Activated naive CD8-positive, alpha-beta T cell treated with anti-CD3 and anti-CD28 coated beads, Interleukin-2, amount 10 ng/mL, durations not matched to agents 7 days and 5 days (primary cell): ENCODE measurements around the gene TNNC1. TPM values are rescaled to one million over a fixed set of nuclear protein-coding genes. Genes with fewer than 3 reads are reported as not detected.
A peak's percentile ranks its signal among the peaks of the same experiment; 100 is the strongest.

Source experiments
- ATAC-seq: fragments of 150-1000 bp; cut with Tn5 transposase; one replicate; pipeline ENCODE4 v1.10.0; 2021; ENCODE audit warnings: low read depth, moderate library complexity
- POLR2A ChIA-PET: fragments of 350-600 bp; sonication (Branson Sonifier 250); formaldehyde crosslinking; loops from one replicate; lab custom pipeline; 2021; ENCODE audit warnings: antibody characterized with exemption; lab: Charles Lee
- DNase-seq: peaks from one replicate; pipeline ENCODE4 v3.0.0; 2021
- H3K27ac Mint-ChIP-seq: one replicate; pipeline ENCODE4 v1.8.0; 2022; ENCODE audit warnings: mild to moderate bottlenecking, mixed read lengths
- H3K27me3 Mint-ChIP-seq: one replicate; pipeline ENCODE4 v1.8.0; 2022; ENCODE audit warnings: mild to moderate bottlenecking, moderate library complexity, mixed read lengths
- H3K36me3 Mint-ChIP-seq: one replicate; pipeline ENCODE4 v1.8.0; 2021; ENCODE audit warnings: mild to moderate bottlenecking, mixed read lengths
- H3K4me1 Mint-ChIP-seq: one replicate; pipeline ENCODE4 v1.8.0; 2021; ENCODE audit warnings: mixed read lengths
- H3K4me3 Mint-ChIP-seq: one replicate; pipeline ENCODE4 v1.8.0; 2022; ENCODE audit warnings: mild to moderate bottlenecking, moderate library complexity, mixed read lengths
- H3K9me3 Mint-ChIP-seq: one replicate; pipeline ENCODE4 v1.8.0; 2021; ENCODE audit warnings: mixed read lengths
- total RNA-seq, 2 experiments: library from RNA; stranded (reverse); gene quantifications; one replicate each; pipeline ENCODE4 v1.2.3, GENCODE V29; 2021

Gene TNNC1
- total RNA-seq, 2 experiments from 2014 or later, result 3.0 to 3.2 TPM

- H3K27me3 Mint-ChIP-seq, result no peaks in the 10 kb centered on the region
- no peak for DNase-seq
- H3K4me3 Mint-ChIP-seq, result no peak overlapping the region
- POLR2A ChIA-PET, result no interaction called here
- no peak for ATAC-seq
- peaks cover 22% of the 10 kb centered on the region for H3K36me3 Mint-ChIP-seq
- H3K27ac Mint-ChIP-seq, result no peak overlapping the region
- H3K4me1 Mint-ChIP-seq, result no peaks in the 10 kb centered on the region
- no peaks in the 10 kb centered on the region for H3K9me3 Mint-ChIP-seq
Observed at GRCh38 chr3:52479877-52480575, 26.2 kb upstream of the TNNC1 start.

GRCh38 chr3:52479037-52479876, 25.4 kb upstream of the TNNC1 start:
- DNase-seq, result no peak
- POLR2A ChIA-PET, result no interaction called here
- H3K4me3 Mint-ChIP-seq, result no peak overlapping the region
- peak overlapping the region; percentile 30 for H3K27ac Mint-ChIP-seq
- no peak for ATAC-seq
- no peaks in the 10 kb centered on the region for H3K4me1 Mint-ChIP-seq
- no peaks in the 10 kb centered on the region for H3K9me3 Mint-ChIP-seq
- H3K36me3 Mint-ChIP-seq, result peaks cover 24% of the 10 kb centered on the region
- H3K27me3 Mint-ChIP-seq, result no peaks in the 10 kb centered on the region

GRCh38 chr3:52477796-52478095, 23.9 kb upstream of the TNNC1 start:
- H3K36me3 Mint-ChIP-seq, result peaks cover 31% of the 10 kb centered on the region
- H3K27me3 Mint-ChIP-seq, result no peaks in the 10 kb centered on the region
- H3K27ac Mint-ChIP-seq, result no peak overlapping the region
- H3K9me3 Mint-ChIP-seq, result no peaks in the 10 kb centered on the region
- H3K4me3 Mint-ChIP-seq, result no peak overlapping the region
- ATAC-seq (no peak), DNase-seq (no peak)
- no peaks in the 10 kb centered on the region for H3K4me1 Mint-ChIP-seq
- POLR2A ChIA-PET, result no interaction called here

GRCh38 chr3:52477076-52477795, 23.4 kb upstream of the TNNC1 start:
- Mint-ChIP-seq H3K4me1 (no peaks in the 10 kb centered on the region), H3K27ac (no peak overlapping the region), H3K4me3 (no peak overlapping the region), H3K36me3 (peaks cover 31% of the 10 kb centered on the region), H3K9me3 (no peaks in the 10 kb centered on the region), H3K27me3 (no peaks in the 10 kb centered on the region)
- ATAC-seq (no peak), DNase-seq (no peak)
- POLR2A ChIA-PET, result no interaction called here

GRCh38 chr3:52473026-52473425, 19.2 kb upstream of the TNNC1 start:
- Mint-ChIP-seq H3K4me1 (no peaks in the 10 kb centered on the region), H3K27me3 (no peaks in the 10 kb centered on the region), H3K4me3 (no peak overlapping the region), H3K9me3 (no peaks in the 10 kb centered on the region), H3K36me3 (peaks cover 23% of the 10 kb centered on the region), H3K27ac (no peak overlapping the region)
- DNase-seq, result no peak
- no peak for ATAC-seq
- POLR2A ChIA-PET, result no interaction called here

GRCh38 chr3:52472239-52473000, 18.6 kb upstream of the TNNC1 start:
- Mint-ChIP-seq H3K4me1 (no peaks in the 10 kb centered on the region), H3K27ac (no peak overlapping the region), H3K27me3 (no peaks in the 10 kb centered on the region), H3K36me3 (peaks cover 22% of the 10 kb centered on the region), H3K4me3 (no peak overlapping the region), H3K9me3 (no peaks in the 10 kb centered on the region)
- ATAC-seq (no peak), DNase-seq (no peak)
- POLR2A ChIA-PET, result no interaction called here

GRCh38 chr3:52471371-52472238, 17.8 kb upstream of the TNNC1 start:
- peak; percentile 32 for ATAC-seq
- no peaks in the 10 kb centered on the region for H3K9me3 Mint-ChIP-seq
- H3K4me3 Mint-ChIP-seq, result no peak overlapping the region
- H3K36me3 Mint-ChIP-seq, result peaks cover 22% of the 10 kb centered on the region
- no peaks in the 10 kb centered on the region for H3K4me1 Mint-ChIP-seq
- H3K27ac Mint-ChIP-seq, result no peak overlapping the region
- H3K27me3 Mint-ChIP-seq, result no peaks in the 10 kb centered on the region
- POLR2A ChIA-PET, result interaction anchor here (0.8 kb wide), 1 partner anchor 61 kb away, joined by 3 read pairs; no protein-coding TSS in a partner anchor
- peak; percentile 52 for DNase-seq

- ATAC-seq (no peak), DNase-seq (no peak)
- no peak overlapping the region for H3K4me3 Mint-ChIP-seq
- H3K36me3 Mint-ChIP-seq, result peaks cover 19% of the 10 kb centered on the region
- no peaks in the 10 kb centered on the region for H3K27me3 Mint-ChIP-seq
- H3K9me3 Mint-ChIP-seq, result no peaks in the 10 kb centered on the region
- H3K27ac Mint-ChIP-seq, result no peak overlapping the region
- POLR2A ChIA-PET, result interaction anchor here (0.8 kb wide), 1 partner anchor 62 kb away, joined by 3 read pairs; no protein-coding TSS in a partner anchor
- no peaks in the 10 kb centered on the region for H3K4me1 Mint-ChIP-seq
Observed at GRCh38 chr3:52470920-52471319, 17.1 kb upstream of the TNNC1 start.

GRCh38 chr3:52469001-52469400, 15.2 kb upstream of the TNNC1 start:
- Mint-ChIP-seq H3K9me3 (no peaks in the 10 kb centered on the region), H3K27ac (no peak overlapping the region), H3K4me1 (peaks cover 4% of the 10 kb centered on the region), H3K4me3 (no peak overlapping the region), H3K27me3 (no peaks in the 10 kb centered on the region), H3K36me3 (peaks cover 11% of the 10 kb centered on the region)
- DNase-seq (no peak), ATAC-seq (no peak)
- POLR2A ChIA-PET, result interaction anchor here (0.6 kb wide), 1 partner anchor 469 kb away, joined by 5 read pairs; no protein-coding TSS in a partner anchor

GRCh38 chr3:52468336-52468735, 14.5 kb upstream of the TNNC1 start:
- H3K4me3 Mint-ChIP-seq, result no peak overlapping the region
- no peaks in the 10 kb centered on the region for H3K9me3 Mint-ChIP-seq
- no peak for DNase-seq
- no peaks in the 10 kb centered on the region for H3K27me3 Mint-ChIP-seq
- no peak for ATAC-seq
- peaks cover 4% of the 10 kb centered on the region for H3K4me1 Mint-ChIP-seq
- POLR2A ChIA-PET, result interaction anchor here (0.6 kb wide), 1 partner anchor 470 kb away, joined by 5 read pairs; no protein-coding TSS in a partner anchor
- H3K27ac Mint-ChIP-seq, result no peak overlapping the region
- peaks cover 6% of the 10 kb centered on the region for H3K36me3 Mint-ChIP-seq

- H3K27me3 Mint-ChIP-seq, result no peaks in the 10 kb centered on the region
- peaks cover 24% of the 10 kb centered on the region for H3K36me3 Mint-ChIP-seq
- H3K4me3 Mint-ChIP-seq, result no peak overlapping the region
- H3K27ac Mint-ChIP-seq, result no peak overlapping the region
- DNase-seq, result no peak
- POLR2A ChIA-PET, result no interaction called here
- no peak for ATAC-seq
- H3K4me1 Mint-ChIP-seq, result peaks cover 5% of the 10 kb centered on the region
- H3K9me3 Mint-ChIP-seq, result no peaks in the 10 kb centered on the region
Observed at GRCh38 chr3:52463416-52463815, 9.6 kb upstream of the TNNC1 start.

GRCh38 chr3:52461874-52462273, 8.0 kb upstream of the TNNC1 start:
- H3K27ac Mint-ChIP-seq, result no peak overlapping the region
- no peak for ATAC-seq
- H3K4me3 Mint-ChIP-seq, result no peak overlapping the region
- POLR2A ChIA-PET, result no interaction called here
- H3K36me3 Mint-ChIP-seq, result peaks cover 30% of the 10 kb centered on the region
- H3K9me3 Mint-ChIP-seq, result no peaks in the 10 kb centered on the region
- no peaks in the 10 kb centered on the region for H3K27me3 Mint-ChIP-seq
- peaks cover 15% of the 10 kb centered on the region for H3K4me1 Mint-ChIP-seq
- DNase-seq, result no peak
